Measurements from ENCODE around the gene PIM3. TPM values are rescaled to one million over a fixed set of nuclear protein-coding genes. Genes with fewer than 3 reads are reported as not detected.

PIM3 gene
- total and polyA plus RNA-seq, 4 donors: 14.5 to 44.0 (median 28.1) TPM

DNA sequence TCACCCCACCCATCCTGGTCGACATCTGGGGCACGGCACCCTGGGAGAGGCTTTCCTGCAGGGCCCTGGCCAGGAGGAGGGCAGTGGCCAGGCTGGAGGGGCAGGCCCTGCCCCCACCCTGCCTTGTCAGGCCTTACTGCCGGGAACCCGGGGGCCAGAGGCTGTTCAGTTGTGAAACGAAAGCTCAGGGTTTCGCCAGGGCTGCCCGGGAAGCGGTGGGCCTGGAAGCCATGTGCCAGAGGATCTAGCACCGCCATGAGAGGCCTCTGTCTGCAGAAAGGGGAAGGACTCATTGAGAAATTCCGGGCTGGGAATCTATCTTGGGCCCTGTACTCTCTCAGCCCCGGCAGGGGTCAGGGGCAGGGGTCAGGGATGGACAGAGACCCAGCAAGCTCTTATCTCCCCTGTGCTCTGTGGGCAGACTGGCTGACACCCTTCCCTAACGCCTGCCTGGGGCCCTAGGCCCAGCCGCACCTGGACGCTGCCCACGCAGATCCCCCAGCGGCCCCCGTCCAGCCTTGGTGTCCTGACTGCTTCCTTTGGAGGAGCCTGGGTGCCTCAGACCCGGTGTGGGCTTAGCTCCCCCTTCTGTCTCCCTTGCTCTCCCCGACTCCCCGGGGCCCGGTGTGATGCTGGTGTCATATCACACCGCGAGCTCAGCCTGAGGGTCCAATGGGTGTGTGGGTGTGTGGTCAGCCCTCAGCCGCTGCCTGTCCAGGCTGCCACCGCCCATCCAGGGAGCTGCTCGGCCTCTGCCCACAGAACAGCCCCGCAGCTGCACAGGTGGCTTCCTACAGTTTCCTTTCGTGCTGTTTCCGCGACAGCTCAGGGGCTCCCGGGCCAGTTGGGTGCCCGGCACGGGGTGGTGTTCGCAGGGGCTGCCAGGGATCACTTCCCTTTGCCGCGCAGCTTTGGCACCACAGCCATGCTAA, 6.5 kb downstream of the PIM3 start:
- Histone ChIP-seq H3K27ac (ENCODE audit: low read depth in 1 of 2, low read length in 2 of 2) (peak overlapping the region; percentile 95 to 99), H3K9ac (ENCODE audit: low read depth in 1 of 2, low read length in 2 of 2) (peak overlapping the region; percentile 62 to 68), H3K27me3 (ENCODE audit: control insufficient read depth in 4 of 4, insufficient read depth in 4 of 4, low read length in 3 of 4) (no peaks in the 10 kb centered on the region), H3K36me3 (ENCODE audit: control insufficient read depth in 4 of 4, insufficient read depth in 3 of 4, low read depth in 1 of 4, low read length in 3 of 4) (peaks cover 0 to 10% (median 3%) of the 10 kb centered on the region in 4 donors), H3K4me1 (ENCODE audit: control insufficient read depth in 4 of 4, insufficient read depth in 4 of 4, low read length in 3 of 4) (peaks cover 44 to 89% (median 67%) of the 10 kb centered on the region in 4 donors), H3K4me3 (ENCODE audit: low read depth in 1 of 3, low read length in 3 of 3) (peak overlapping the region in 1 of 3 donors; percentile 32), H3K9me3 (ENCODE audit: control insufficient read depth in 4 of 4, low read length in 3 of 4) (no peaks in the 10 kb centered on the region)
- DNase-seq (ENCODE audit: low spot score): no peak
- TF ChIP-seq RAD21 (IDR thresholded peaks at IDR 0.05): peak; percentile 4 to 33
- TF ChIP-seq, protein P1, sequence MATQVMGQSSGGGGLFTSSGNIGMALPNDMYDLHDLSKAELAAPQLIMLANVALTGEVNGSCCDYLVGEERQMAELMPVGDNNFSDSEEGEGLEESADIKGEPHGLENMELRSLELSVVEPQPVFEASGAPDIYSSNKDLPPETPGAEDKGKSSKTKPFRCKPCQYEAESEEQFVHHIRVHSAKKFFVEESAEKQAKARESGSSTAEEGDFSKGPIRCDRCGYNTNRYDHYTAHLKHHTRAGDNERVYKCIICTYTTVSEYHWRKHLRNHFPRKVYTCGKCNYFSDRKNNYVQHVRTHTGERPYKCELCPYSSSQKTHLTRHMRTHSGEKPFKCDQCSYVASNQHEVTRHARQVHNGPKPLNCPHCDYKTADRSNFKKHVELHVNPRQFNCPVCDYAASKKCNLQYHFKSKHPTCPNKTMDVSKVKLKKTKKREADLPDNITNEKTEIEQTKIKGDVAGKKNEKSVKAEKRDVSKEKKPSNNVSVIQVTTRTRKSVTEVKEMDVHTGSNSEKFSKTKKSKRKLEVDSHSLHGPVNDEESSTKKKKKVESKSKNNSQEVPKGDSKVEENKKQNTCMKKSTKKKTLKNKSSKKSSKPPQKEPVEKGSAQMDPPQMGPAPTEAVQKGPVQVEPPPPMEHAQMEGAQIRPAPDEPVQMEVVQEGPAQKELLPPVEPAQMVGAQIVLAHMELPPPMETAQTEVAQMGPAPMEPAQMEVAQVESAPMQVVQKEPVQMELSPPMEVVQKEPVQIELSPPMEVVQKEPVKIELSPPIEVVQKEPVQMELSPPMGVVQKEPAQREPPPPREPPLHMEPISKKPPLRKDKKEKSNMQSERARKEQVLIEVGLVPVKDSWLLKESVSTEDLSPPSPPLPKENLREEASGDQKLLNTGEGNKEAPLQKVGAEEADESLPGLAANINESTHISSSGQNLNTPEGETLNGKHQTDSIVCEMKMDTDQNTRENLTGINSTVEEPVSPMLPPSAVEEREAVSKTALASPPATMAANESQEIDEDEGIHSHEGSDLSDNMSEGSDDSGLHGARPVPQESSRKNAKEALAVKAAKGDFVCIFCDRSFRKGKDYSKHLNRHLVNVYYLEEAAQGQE (IDR thresholded peaks at IDR 0.05): no peak
- TF ChIP-seq NR2F2 (IDR thresholded peaks at IDR 0.05): peak; percentile 68
- TF ChIP-seq FOXA2 (IDR thresholded peaks at IDR 0.05): no peak
- peak; percentile 73 for TF ChIP-seq YY1 (IDR thresholded peaks at IDR 0.05)
- peak; percentile 72 for TF ChIP-seq SP1 (IDR thresholded peaks at IDR 0.05)
- TF ChIP-seq, protein P2, sequence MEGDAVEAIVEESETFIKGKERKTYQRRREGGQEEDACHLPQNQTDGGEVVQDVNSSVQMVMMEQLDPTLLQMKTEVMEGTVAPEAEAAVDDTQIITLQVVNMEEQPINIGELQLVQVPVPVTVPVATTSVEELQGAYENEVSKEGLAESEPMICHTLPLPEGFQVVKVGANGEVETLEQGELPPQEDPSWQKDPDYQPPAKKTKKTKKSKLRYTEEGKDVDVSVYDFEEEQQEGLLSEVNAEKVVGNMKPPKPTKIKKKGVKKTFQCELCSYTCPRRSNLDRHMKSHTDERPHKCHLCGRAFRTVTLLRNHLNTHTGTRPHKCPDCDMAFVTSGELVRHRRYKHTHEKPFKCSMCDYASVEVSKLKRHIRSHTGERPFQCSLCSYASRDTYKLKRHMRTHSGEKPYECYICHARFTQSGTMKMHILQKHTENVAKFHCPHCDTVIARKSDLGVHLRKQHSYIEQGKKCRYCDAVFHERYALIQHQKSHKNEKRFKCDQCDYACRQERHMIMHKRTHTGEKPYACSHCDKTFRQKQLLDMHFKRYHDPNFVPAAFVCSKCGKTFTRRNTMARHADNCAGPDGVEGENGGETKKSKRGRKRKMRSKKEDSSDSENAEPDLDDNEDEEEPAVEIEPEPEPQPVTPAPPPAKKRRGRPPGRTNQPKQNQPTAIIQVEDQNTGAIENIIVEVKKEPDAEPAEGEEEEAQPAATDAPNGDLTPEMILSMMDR (IDR thresholded peaks at IDR 0.05; ENCODE audit: low read depth, low read length, missing input control): no peak
- TF ChIP-seq, protein P3, sequence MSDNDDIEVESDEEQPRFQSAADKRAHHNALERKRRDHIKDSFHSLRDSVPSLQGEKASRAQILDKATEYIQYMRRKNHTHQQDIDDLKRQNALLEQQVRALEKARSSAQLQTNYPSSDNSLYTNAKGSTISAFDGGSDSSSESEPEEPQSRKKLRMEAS (IDR thresholded peaks at IDR 0.05): peak; percentile 76
- no peak for TF ChIP-seq FOXA1 (IDR thresholded peaks at IDR 0.05)
- peak in 1 of 2 donors; percentile 13 for TF ChIP-seq EGR1 (IDR thresholded peaks at IDR 0.05; ENCODE audit: low read depth in 2 of 2)
- no peak for TF ChIP-seq TAF1 (conservative IDR thresholded peaks at IDR 0.05)
- TF ChIP-seq HNF4G (IDR thresholded peaks at IDR 0.05): peak; percentile 45
- peak in 1 of 2 donors; percentile 59 for TF ChIP-seq HNF4A (conservative IDR thresholded peaks at IDR 0.05)
- peak in 1 of 2 donors; percentile 17 for TF ChIP-seq JUND (IDR thresholded peaks at IDR 0.05)
- peak; percentile 66 to 70 for TF ChIP-seq RXRA (IDR thresholded peaks at IDR 0.05)
- TF ChIP-seq, protein P4, sequence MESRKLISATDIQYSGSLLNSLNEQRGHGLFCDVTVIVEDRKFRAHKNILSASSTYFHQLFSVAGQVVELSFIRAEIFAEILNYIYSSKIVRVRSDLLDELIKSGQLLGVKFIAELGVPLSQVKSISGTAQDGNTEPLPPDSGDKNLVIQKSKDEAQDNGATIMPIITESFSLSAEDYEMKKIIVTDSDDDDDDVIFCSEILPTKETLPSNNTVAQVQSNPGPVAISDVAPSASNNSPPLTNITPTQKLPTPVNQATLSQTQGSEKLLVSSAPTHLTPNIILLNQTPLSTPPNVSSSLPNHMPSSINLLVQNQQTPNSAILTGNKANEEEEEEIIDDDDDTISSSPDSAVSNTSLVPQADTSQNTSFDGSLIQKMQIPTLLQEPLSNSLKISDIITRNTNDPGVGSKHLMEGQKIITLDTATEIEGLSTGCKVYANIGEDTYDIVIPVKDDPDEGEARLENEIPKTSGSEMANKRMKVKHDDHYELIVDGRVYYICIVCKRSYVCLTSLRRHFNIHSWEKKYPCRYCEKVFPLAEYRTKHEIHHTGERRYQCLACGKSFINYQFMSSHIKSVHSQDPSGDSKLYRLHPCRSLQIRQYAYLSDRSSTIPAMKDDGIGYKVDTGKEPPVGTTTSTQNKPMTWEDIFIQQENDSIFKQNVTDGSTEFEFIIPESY (IDR thresholded peaks at IDR 0.05): peak; percentile 29
- TF ChIP-seq, protein P5, sequence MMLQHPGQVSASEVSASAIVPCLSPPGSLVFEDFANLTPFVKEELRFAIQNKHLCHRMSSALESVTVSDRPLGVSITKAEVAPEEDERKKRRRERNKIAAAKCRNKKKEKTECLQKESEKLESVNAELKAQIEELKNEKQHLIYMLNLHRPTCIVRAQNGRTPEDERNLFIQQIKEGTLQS (IDR thresholded peaks at IDR 0.05): no peak
- TF ChIP-seq GABPA (IDR thresholded peaks at IDR 0.05 in 1 of 2, conservative IDR thresholded peaks at IDR 0.05 in 1 of 2): no peak
- WGBS: 18% methylated on average over 36 of the region's 36 CpGs
